CD4-positive, alpha-beta T cell treated with Interleukin-17A for 4 hours (primary cell): ENCODE data around the gene AGAP6.
"Not testable (repeated sequence)": the region's sequence is repeated elsewhere in the genome, so short reads cannot be mapped to it uniquely, and the experiment has no call there.

Experiments
- DNase-seq: peaks from one replicate; pipeline ENCODE4 v3.0.0-alpha.2; 2020; ENCODE audit warnings: mixed read lengths

Gene AGAP6

GRCh38 chr10:50025627-50026026 lies 37.4 kb downstream of the AGAP6 start:
- DNase-seq = no peak

DNA sequence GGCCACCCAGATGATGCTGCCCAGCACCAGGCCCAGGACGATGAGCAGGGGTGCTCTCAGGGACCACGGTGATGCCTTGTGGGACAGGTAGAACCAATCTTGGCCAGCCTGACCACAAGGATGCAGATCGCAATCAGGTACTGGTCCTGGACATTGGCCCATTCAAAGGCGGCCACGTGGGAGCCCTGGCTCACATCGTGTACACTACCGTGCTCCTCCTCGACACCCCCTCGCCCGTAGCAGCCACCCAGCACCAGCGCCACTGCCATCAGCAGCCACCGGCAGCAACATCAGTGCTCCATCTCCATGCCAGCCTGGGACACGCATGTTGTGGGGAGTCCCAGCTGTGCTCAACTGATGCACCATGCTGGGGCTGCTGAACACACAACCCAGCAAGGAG lies 39.0 kb downstream of the AGAP6 start:
- DNase-seq = no peak

- no peak for DNase-seq
Measured at GRCh38 chr10:50033481-50033880, 45.3 kb downstream of the AGAP6 start.

DNA sequence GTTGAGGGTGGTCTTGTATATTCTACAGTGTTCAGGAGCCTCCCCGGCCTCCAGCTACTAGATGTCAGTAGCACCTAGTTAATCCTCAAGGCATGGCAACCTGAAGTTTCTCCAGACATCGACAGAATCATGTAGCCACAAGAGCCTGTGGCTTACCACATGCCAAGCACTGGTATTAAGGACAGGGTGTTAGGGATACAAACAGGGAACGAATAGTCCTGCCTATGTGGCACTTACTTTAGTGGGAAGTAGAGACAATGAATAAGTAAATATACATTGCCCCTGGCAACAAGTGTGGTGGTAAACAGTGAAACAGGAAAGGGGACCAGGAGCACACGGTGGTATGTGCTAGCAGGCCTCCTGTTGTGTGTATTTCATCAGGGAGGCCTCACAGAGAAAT lies 47.1 kb downstream of the AGAP6 start:
- not testable (repeated sequence) for DNase-seq

- DNase-seq = no peak
Measured at GRCh38 chr10:50044941-50045664, 56.9 kb downstream of the AGAP6 start.

DNA sequence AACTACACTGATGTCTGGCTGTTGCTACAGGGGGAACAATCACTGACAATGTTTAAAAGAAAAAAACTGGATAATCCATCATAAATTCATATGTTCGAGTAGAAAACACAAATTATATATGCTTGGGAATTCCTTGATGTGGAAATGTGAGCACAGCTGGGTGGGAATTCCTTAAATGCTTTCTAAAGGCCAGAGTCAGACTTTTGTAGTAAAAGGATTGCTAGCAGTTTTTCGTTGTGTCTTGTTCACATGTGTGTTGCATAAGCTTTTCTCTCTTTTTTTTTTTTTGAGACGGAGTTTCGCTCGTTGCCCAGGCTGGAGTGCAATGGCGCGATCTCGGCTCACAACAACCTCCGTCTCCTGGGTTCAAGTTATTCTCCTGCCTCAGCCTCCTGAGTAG lies 58.3 kb downstream of the AGAP6 start:
- not testable (repeated sequence) for DNase-seq

GRCh38 chr10:50047594-50047993 lies 59.4 kb downstream of the AGAP6 start:
- not testable (repeated sequence) for DNase-seq

- DNase-seq = not testable (repeated sequence)
Measured at GRCh38 chr10:50051995-50052660, 63.9 kb downstream of the AGAP6 start.

- DNase-seq = not testable (repeated sequence)
Measured at GRCh38 chr10:50052778-50053376, 64.7 kb downstream of the AGAP6 start.

DNA sequence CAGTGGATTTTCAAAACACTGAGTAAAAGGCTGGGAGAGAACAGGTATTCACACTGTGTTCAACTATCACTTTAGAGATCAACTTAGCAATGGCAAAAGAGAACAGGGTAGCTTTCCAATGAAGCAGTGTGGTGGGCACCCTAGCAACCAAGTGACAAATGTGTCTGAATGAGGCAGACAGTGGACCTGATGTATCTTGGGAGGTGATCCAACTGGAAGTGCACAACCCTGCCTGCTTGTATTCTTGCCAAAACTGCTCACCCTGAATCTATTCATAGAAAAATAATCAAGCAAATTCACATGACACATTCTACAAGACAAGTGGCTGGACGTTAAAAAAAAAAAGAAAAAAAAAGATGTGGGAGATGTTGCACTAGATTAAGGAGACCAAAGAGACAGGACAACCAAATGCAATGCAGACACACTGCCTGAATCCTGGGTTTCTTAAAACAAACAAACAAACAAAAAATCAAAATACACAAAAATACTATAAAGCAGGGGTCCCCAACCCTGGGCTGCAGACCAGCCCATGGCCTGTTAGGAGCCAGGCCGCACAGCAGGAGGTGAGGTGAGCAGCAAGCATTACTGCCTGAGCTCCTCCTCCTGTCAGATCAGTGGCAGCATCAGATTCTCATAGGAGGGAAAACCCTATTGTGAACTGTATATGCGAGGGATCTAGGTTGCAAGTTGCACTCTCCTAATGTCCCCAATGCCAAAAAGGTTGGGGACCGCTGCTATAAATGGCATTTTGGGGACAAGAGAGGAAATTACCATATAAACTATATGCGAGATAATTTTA lies 67.5 kb downstream of the AGAP6 start:
- not testable (repeated sequence) for DNase-seq

- not testable (repeated sequence) for DNase-seq
Measured at GRCh38 chr10:50056654-50057053, 68.4 kb downstream of the AGAP6 start.

DNA sequence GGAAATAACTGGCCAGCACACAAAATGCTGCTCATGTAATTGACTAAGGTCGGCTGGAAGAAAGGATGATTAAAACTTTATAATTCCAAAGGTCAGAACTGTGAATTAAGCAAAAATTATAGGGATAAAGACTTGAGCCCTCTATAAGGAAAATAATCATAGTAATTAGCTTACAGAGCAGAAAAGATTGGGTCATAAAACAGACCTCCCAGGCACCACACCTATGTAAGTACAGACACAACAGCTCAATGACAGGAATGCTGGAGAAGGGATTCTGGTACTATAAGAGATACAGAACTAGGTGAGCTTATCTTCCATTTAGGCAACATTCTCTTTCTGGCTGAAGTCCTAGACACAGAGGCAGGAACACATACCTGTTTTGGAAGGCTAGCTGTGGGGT lies 70.5 kb downstream of the AGAP6 start:
- not testable (repeated sequence) for DNase-seq

DNA sequence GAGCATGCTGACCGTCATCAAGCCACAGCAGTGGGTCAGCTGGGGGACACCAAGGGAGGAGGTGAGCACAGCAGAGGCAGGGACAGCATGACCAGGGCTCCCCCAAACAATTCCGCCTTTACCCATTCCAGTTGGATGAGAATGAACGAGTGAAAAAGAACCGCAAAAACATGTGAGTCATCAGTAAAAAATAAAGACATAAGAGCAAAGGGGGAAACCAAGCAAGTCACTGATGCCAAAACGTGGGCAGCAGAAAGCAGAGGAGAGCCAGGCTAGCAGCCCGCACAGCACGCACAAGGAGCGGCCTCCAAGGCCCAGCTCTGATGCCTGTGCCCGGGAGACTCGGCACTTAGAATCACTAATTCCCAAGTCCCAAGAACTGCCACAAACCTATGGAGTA lies 71.7 kb downstream of the AGAP6 start:
- DNase-seq = not testable (repeated sequence)
